ENCODE data around the gene SMARCE1.

The SMARCE1 gene

GRCh38 chr17:40647624-40648383 lies at the start of gene SMARCE1:
Gene SMARCE1, minus strand, starts transcription at chr17:40647818. Its CDS starts 2,016 bp downstream, at chr17:40645802.
- TF ChIP-seq, protein P1, sequence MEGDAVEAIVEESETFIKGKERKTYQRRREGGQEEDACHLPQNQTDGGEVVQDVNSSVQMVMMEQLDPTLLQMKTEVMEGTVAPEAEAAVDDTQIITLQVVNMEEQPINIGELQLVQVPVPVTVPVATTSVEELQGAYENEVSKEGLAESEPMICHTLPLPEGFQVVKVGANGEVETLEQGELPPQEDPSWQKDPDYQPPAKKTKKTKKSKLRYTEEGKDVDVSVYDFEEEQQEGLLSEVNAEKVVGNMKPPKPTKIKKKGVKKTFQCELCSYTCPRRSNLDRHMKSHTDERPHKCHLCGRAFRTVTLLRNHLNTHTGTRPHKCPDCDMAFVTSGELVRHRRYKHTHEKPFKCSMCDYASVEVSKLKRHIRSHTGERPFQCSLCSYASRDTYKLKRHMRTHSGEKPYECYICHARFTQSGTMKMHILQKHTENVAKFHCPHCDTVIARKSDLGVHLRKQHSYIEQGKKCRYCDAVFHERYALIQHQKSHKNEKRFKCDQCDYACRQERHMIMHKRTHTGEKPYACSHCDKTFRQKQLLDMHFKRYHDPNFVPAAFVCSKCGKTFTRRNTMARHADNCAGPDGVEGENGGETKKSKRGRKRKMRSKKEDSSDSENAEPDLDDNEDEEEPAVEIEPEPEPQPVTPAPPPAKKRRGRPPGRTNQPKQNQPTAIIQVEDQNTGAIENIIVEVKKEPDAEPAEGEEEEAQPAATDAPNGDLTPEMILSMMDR (IDR thresholded peaks at IDR 0.05; ENCODE audit: unreplicated experiment in 3 of 3): no peak
- Mint-ChIP-seq H3K4me3 (peak within 1 kb of the TSS; percentile 90 to 95 (median 95)), H3K9me3 (no peaks in the 10 kb centered on the region), H3K27me3 (ENCODE audit: low read depth) (no peaks in the 10 kb centered on the region), H3K27ac (peak within 1 kb of the TSS; percentile 100), H3K36me3 (ENCODE audit: low read depth) (peaks cover 25% of the 10 kb centered on the region), H3K4me1 (peaks cover 44% of the 10 kb centered on the region)

DNA sequence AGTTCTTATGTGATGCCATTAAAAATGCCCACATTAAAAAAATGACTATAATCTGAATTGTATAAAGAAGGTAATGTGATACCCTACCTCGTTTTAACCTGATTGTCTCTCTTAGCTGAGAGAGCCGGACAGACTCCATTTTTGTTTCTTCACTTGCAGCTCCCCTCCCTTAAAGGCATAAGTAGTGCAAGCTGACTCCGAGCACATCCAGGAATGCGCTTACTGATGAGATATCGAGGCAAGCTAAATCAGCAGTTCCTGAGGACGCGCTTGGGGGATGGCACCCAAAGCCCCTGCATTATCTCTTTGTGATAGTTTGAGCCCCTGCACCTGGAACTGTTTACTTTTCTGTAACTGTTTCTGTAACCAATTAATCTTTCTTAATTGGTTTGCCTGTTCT lies 49.7 kb upstream of the SMARCE1 start:
- TF ChIP-seq, protein P1 (IDR thresholded peaks at IDR 0.05; ENCODE audit: unreplicated experiment in 3 of 3): no peak
- Mint-ChIP-seq H3K27me3 (ENCODE audit: low read depth) (peaks cover 10% of the 10 kb centered on the region), H3K4me1 (peaks cover 31% of the 10 kb centered on the region)

GRCh38 chr17:40696651-40697072 lies 49.0 kb upstream of the SMARCE1 start:
- peaks cover 10% of the 10 kb centered on the region for H3K27me3 Mint-ChIP-seq (ENCODE audit: low read depth)
- TF ChIP-seq, protein P1 (IDR thresholded peaks at IDR 0.05; ENCODE audit: unreplicated experiment in 3 of 3): no peak
- H3K27ac Mint-ChIP-seq: peak overlapping the region; percentile 87 to 96 (median 89)
- no peak overlapping the region for H3K4me3 Mint-ChIP-seq
- H3K9me3 Mint-ChIP-seq: no peaks in the 10 kb centered on the region
- no peaks in the 10 kb centered on the region for H3K36me3 Mint-ChIP-seq (ENCODE audit: low read depth)
- H3K4me1 Mint-ChIP-seq: peaks cover 31% of the 10 kb centered on the region

More for the DNA sequence above, 49.7 kb upstream of the SMARCE1 start:
- Mint-ChIP-seq H3K9me3 (no peaks in the 10 kb centered on the region), H3K4me3 (peak overlapping the region in 1 of 3 experiments; percentile 9), H3K36me3 (ENCODE audit: low read depth) (no peaks in the 10 kb centered on the region), H3K27ac (peak overlapping the region; percentile 87 to 96 (median 89))

DNA sequence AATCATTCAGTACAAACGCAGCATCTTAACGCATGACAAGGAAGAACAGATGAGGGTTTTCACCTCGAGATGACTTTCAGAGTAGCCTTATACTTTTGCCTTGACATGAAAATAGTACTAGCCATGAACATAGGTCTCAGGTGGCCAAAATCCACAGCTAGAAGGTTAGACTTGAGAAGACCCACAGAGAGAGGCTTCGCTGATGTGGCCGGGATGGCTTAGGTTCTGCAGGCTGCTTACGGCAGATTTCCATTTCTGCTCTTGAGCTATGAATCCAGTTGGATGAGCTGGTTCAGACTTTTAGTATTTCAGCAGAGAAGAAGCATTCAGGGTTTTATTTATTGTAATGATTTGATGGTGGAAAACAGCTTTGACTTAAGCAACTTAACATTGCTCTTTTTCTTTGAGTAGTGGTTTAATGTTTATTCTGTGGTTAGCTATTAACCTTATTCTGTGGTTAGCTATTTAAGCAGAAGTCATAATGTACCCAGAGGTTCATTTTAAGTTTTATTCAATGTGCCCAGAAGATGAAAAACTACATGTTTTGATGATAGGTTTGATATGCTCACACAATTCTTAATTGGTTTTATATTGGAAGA lies 48.4 kb upstream of the SMARCE1 start:
- Mint-ChIP-seq H3K4me1 (peaks cover 31% of the 10 kb centered on the region), H3K27ac (peak overlapping the region; percentile 87 to 96 (median 89))

GRCh38 chr17:40694584-40694983 lies 47.0 kb upstream of the SMARCE1 start:
- Mint-ChIP-seq H3K4me1 (peaks cover 24% of the 10 kb centered on the region), H3K27ac (peak overlapping the region; percentile 73 to 92 (median 81)), H3K27me3 (ENCODE audit: low read depth) (peaks cover 14% of the 10 kb centered on the region), H3K9me3 (no peaks in the 10 kb centered on the region), H3K4me3 (no peak overlapping the region), H3K36me3 (ENCODE audit: low read depth) (no peaks in the 10 kb centered on the region)
- TF ChIP-seq, protein P1 (IDR thresholded peaks at IDR 0.05; ENCODE audit: unreplicated experiment in 3 of 3): no peak

More for the DNA sequence above, 48.4 kb upstream of the SMARCE1 start:
- Mint-ChIP-seq H3K4me3 (peak overlapping the region in 1 of 3 experiments; percentile 20), H3K9me3 (no peaks in the 10 kb centered on the region), H3K36me3 (ENCODE audit: low read depth) (no peaks in the 10 kb centered on the region), H3K27me3 (ENCODE audit: low read depth) (peaks cover 10% of the 10 kb centered on the region)
- TF ChIP-seq, protein P1 (IDR thresholded peaks at IDR 0.05; ENCODE audit: unreplicated experiment in 3 of 3): no peak

All from nephron (organoid).